Measurements from ENCODE around the gene ABLIM1. TPM values are rescaled to one million over a fixed set of nuclear protein-coding genes. Genes with fewer than 3 reads are reported as not detected.

Gene ABLIM1
- total RNA-seq, 1 donor from 2014 or later = 76.9 TPM

DNA sequence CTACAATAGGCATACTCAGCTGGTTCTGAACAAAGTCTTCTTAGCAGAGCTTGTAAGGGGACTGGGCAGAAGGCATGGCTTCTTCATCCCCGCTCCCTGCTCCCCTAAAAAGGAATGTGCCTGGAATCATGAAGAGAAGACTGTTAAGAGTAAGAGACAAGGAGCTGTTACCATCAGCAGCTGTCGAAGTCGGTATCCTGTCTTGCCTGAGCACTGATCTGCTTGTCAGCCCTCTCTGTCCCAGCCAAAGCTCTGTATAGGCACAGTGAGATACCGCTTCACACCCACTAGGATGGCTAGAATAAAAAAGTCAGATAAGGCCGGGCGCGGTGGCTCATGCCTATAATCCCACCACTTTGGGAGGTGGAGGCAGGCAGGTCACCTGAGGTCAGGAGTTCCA, 2.4 kb downstream of the ABLIM1 start:
- Mint-ChIP-seq H3K27ac (no peak overlapping the region), H3K4me3 (no peak overlapping the region), H3K36me3 (ENCODE audit: low read depth) (no peaks in the 10 kb centered on the region), H3K27me3 (no peaks in the 10 kb centered on the region), H3K4me1 (no peaks in the 10 kb centered on the region), H3K9me3 (no peaks in the 10 kb centered on the region)
- intact Hi-C loops (cut with micrococcal nuclease) = no loop called here
- no peak for DNase-seq
- TF ChIP-seq, protein P1, sequence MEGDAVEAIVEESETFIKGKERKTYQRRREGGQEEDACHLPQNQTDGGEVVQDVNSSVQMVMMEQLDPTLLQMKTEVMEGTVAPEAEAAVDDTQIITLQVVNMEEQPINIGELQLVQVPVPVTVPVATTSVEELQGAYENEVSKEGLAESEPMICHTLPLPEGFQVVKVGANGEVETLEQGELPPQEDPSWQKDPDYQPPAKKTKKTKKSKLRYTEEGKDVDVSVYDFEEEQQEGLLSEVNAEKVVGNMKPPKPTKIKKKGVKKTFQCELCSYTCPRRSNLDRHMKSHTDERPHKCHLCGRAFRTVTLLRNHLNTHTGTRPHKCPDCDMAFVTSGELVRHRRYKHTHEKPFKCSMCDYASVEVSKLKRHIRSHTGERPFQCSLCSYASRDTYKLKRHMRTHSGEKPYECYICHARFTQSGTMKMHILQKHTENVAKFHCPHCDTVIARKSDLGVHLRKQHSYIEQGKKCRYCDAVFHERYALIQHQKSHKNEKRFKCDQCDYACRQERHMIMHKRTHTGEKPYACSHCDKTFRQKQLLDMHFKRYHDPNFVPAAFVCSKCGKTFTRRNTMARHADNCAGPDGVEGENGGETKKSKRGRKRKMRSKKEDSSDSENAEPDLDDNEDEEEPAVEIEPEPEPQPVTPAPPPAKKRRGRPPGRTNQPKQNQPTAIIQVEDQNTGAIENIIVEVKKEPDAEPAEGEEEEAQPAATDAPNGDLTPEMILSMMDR (IDR thresholded peaks at IDR 0.05) = no peak
- CTCF ChIA-PET = no interaction called here
- POLR2A ChIA-PET = no interaction called here
- no peak for ATAC-seq (ENCODE audit: low read depth)

DNA sequence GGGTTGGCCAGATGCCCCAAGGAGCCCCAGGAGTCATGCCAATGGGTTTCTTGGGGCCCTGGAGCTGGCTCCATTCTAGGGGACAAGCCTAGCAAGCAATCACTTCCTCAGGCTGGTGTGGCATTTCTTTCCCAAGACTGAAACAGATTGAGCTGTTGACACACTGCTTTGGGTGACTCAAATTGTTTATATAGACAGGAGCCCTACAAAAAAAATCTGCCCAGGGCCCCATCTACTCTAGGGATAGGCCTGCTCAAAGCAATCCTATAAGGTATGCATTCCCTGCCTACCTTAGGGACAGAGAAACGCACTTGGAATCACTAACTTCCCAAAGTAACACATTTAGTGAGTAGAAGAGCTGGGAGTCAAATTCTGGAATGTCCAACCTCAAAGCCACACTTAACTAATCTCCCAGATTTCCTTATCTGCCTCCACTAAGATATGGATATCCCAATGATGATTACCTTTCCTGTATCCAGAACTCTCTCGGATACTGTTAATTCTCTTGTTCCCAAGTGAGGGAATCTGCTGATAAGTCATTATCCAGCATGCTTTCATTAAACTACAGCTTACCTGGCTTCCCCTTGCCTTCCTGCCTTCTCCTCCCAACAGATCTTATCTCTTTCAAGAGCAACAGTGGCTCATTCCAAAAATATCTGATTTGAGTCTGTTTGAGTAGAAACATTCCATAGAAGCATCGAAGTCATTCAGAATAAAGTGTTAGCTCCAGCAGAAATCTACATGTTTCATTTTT, 3.1 kb downstream of the ABLIM1 start:
- no peak for ATAC-seq (ENCODE audit: low read depth)
- TF ChIP-seq, protein P1 (IDR thresholded peaks at IDR 0.05) = no peak

DNA sequence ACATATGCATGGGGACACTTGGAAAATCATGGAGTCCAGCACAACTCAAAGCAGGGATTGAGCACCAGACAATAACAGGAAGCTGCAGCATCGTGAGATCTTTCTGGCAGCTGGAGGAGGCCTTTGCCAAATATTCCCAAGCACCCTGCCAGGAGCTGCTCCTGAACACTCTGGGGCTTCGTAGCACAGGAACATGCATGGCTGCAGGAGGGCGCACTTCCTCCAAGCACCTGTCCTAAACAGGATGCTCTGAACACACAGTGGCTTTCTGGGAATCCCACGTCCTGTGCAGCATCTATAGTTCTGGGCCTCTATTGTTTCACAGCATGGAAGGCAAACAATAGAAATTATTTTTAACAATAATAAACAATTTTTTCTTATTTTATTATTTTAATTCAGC, 4.1 kb downstream of the ABLIM1 start:
- CTCF ChIA-PET = no interaction called here
- H3K9me3 Mint-ChIP-seq = no peaks in the 10 kb centered on the region
- TF ChIP-seq, protein P1 (IDR thresholded peaks at IDR 0.05) = no peak
- H3K4me1 Mint-ChIP-seq = no peaks in the 10 kb centered on the region
- no peaks in the 10 kb centered on the region for H3K27me3 Mint-ChIP-seq
- H3K27ac Mint-ChIP-seq = no peak overlapping the region
- no peak overlapping the region for H3K4me3 Mint-ChIP-seq
- intact Hi-C loops (cut with micrococcal nuclease) = no loop called here
- DNase-seq = no peak
- POLR2A ChIA-PET = no interaction called here
- ATAC-seq (ENCODE audit: low read depth) = no peak
- H3K36me3 Mint-ChIP-seq (ENCODE audit: low read depth) = no peaks in the 10 kb centered on the region

More for the DNA sequence above, 3.1 kb downstream of the ABLIM1 start:
- no peak overlapping the region for H3K27ac Mint-ChIP-seq
- H3K9me3 Mint-ChIP-seq = no peaks in the 10 kb centered on the region
- H3K36me3 Mint-ChIP-seq (ENCODE audit: low read depth) = no peaks in the 10 kb centered on the region
- no peaks in the 10 kb centered on the region for H3K4me1 Mint-ChIP-seq
- ChIA-PET POLR2A (no interaction called here), CTCF (no interaction called here)
- intact Hi-C loops (cut with micrococcal nuclease) = no loop called here
- H3K4me3 Mint-ChIP-seq = no peak overlapping the region
- no peaks in the 10 kb centered on the region for H3K27me3 Mint-ChIP-seq
- DNase-seq = no peak

DNA sequence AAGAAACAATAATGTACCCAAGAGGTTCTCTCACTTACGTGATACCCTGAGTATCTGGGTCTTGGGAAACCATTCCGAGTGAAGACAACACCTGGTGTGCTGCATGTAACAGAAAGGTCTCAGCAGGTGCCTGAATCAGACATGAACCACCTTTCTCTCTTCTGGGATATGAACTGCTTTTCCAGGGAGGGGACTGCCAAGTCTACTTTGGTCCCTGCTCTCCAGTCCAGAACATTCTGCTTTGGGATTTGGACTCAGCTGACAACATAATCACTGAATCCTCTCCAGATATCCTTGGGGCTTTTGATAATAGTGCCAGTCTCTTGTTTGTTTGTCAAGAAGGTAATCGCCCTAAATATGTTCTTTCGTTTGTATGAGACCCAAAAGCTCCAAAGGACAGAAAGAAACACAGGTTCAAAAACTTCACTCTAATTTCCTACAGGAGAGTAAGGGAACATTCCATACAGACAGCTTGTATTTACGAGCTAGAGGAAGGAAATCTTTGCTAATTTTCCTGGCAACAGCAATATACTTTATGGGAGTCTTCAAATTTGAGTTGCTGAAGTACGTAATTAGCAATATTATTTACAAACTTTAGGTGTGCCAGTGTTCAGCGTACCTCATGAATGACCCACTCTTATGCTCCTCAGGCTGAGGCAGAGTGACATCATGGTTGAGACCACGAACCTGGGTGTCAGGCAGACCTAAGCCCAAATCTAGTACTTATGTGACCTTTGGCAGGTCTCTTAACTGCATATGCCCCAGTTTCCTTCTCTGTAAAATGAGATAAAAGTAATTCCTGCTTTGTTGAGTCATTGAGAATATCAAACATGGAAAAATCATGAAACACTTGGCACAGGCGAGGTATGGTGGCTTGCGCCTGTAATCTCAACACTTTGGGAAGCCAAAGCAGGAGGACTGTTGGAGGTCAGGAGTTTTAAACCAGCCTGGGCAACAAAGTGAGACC, 5.4 kb downstream of the ABLIM1 start:
- H3K9me3 Mint-ChIP-seq = no peaks in the 10 kb centered on the region
- CTCF ChIA-PET = no interaction called here
- ATAC-seq (ENCODE audit: low read depth) = no peak
- DNase-seq = no peak
- TF ChIP-seq, protein P1 (IDR thresholded peaks at IDR 0.05) = no peak
- POLR2A ChIA-PET = interaction anchor here (0.6 kb wide), 1 partner anchor 16 kb away, joined by 16 read pairs; no protein-coding TSS in a partner anchor
- H3K27ac Mint-ChIP-seq = no peak overlapping the region
- no peak overlapping the region for H3K4me3 Mint-ChIP-seq
- no peaks in the 10 kb centered on the region for H3K36me3 Mint-ChIP-seq (ENCODE audit: low read depth)
- intact Hi-C loops (cut with micrococcal nuclease) = no loop called here
- no peaks in the 10 kb centered on the region for H3K27me3 Mint-ChIP-seq
- H3K4me1 Mint-ChIP-seq = no peaks in the 10 kb centered on the region

DNA sequence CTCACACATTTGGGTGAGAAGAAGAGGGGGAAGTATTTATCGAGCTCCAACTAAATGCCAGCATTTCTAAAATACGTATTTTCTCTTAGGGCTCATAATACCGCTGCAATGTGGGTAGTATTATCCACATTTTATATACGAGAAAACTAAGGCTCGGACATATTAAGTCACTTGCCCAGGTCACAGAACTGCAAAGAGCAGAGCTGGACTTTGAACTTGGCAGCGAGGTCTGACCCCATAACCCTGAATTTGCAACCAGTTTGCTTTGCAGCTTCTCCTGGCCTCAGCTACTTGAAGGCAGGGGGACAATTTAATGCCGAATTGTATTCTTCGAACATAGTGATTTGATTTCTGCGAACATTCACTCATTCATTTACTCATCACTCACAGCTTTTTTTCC, 7.2 kb downstream of the ABLIM1 start:
- Mint-ChIP-seq H3K27ac (no peak overlapping the region), H3K9me3 (no peaks in the 10 kb centered on the region), H3K36me3 (ENCODE audit: low read depth) (no peaks in the 10 kb centered on the region), H3K4me3 (no peak overlapping the region), H3K4me1 (no peaks in the 10 kb centered on the region), H3K27me3 (no peaks in the 10 kb centered on the region)
- intact Hi-C loops (cut with micrococcal nuclease) = no loop called here
- no peak for DNase-seq
- ChIA-PET POLR2A (no interaction called here), CTCF (no interaction called here)
- TF ChIP-seq, protein P1 (IDR thresholded peaks at IDR 0.05) = no peak
- no peak for ATAC-seq (ENCODE audit: low read depth)
